Stimulated activated CD8-positive, alpha-beta memory T cell treated with anti-CD3 and anti-CD28 coated beads, Interleukin-2, amount 100 ng/mL, for 48 hours (primary cell): Measurements from ENCODE around the gene NCDN.

Experiments
- DNase-seq, 2 donors: peaks; one replicate each; pipeline ENCODE4 v3.0.0-alpha.2; 2020; ENCODE audit warnings: low read depth in 2 of 2

Gene NCDN

DNA sequence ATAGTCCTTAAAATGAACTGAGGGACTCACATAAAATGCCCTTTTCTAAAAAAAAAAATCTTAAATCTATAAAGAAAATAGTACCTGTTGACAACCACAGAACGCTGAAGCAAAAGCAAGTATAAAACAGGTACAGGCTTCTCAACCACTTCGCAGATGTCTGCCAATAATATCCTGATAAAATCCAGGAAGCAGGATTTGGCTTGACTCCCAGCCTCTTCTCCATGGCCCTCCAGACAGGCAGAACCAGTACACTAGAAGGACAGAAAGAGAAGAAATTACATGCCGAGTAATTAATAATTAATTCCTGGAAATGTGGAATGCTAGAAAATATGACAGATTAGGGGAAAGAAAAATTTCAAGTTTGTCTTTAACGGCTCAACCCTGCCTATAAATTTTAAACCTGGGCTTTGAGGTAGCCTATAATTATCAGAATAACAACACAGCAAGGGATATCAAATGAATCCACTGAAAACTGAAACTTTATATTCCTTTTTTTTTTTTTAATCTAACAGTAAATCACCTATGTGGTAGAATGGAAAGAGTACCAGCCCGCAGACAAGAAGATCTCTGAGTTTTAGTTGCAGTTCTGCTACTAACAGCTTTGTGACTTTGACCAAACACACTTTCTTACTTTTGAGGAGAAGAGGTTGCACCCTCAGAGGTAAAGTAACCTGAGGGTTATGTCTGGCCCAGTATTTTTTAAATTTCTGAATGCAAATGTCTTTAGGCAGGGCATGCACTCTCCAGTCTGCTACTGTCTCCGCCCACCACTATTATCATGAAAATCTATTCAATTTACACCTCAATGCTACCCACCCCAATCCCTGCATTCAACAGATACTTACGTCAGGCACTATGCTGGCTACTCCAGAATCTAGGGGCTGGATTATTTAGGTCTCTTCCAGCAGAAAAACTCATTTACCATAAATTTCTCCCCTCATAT lies 3.1 kb upstream of the NCDN start:
- no peak for DNase-seq

DNA sequence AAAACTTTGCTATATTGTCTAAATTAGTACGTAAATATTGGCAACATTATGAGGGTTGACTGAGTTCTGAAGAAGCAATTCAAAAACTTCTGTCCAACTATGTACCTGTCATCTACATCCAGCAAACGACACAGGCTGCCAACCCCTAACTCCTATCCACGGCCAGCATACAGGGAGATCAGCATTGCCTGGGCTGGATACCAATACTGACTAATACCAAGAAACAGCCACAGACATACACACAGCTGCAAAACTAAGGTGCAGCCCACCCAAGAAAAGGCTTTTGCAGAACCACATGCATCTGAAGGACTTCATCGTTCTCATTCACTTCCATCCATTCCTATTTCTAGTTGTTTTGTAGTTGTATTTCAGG lies 2.4 kb upstream of the NCDN start:
- DNase-seq = no peak

DNA sequence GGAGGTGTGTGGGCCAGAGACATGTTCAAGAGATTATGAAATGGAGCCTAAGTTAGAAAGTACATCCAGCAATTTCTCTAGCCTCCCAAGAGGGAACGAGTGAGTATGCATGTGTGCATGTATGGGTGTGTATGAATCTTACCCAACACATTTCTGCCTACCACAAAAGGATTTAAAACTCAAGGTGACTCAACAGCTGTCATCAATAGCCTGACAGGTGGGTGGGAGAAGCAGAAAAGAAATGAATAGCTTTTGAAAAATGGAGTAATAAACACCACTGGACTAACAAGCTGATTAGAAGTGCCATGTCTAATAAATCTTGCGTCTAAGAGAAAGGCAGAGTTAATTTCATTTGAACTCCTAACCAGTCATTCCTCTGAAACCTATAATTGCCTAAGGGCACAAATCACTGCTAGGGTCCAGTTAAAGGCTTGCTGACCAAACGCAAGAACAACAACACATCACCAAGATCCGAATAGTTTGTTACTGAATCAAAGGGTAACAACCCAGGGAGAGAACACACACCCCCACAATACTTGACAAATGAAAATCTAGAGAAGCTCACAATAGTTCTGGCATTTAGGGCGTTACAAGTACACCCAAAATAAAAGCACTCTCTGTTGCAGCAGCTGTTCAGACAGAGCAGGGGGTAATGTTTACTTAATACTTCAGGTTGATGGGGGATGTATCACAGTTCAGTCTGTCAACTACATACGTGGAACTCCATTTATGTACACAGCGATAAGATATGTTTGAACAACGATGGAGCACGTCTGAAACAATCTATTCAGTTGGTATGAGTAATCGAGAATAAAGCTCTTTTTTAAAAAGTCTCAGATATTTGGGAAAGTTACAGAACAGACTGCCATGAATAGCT lies 1.8 kb upstream of the NCDN start:
- DNase-seq = no peak

DNA sequence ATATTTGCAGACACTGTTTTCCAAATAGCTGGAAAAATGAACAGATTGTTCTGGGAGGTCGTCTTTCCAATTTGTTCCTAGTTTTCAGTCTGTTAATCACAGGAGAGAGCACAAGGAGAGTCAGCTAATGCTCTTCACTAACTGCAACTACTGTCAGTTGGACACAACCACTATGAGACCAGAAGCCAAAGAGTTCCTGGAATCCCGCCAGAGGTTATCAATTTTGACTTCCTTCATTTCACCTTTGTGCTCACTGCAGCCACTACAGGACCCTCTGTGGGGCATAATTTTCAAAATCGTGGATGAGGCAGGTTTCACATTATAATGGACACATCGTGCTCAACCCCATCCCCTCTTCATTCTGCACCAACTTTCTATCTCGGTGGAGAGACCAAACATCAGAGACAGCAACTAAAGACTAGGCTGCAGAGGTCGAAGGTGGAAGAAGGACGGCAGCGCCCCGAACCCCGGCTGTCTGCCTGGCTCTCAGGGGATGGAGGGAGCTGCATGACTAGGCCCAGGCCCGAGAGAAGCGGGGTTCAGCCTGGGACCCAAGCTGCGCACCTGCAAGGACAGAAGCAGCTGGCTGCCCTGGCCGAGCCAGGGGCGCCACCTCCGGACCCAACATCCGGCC lies 998 bp upstream of the NCDN start:
- DNase-seq = no peak

DNA sequence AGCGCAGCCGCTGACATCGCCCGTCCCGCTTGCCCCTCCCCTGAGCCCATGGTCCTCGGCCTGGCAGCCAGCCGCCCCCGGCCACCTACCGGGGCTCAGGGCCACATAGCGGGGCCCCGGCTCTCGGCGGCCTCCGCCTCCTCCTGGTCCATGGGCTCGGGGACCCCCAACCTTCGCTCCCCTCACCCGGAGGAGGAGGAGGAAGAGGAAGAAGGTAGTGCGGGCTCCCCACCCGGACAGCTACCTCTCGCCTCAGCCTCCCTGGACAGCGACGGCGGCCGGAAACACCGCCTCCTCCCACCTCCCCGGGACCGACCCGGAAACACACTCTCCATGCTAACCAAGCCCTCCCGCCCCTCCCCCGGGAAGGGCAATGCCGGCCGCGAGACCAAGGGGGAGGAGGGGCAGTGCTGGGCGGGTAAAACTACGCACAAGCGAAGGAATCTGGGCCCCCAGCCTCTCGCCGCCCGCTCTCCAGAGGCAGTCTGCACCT lies 435 bp upstream of the NCDN start, which contains the start of gene KIAA0319L:
TSS of gene KIAA0319L (minus strand) at position 286 of the 493 bp plus-strand sequence. CDS start 2,912 bp downstream, outside the sequence.
- peak in 1 of 2 donors; percentile 70 for DNase-seq

DNA sequence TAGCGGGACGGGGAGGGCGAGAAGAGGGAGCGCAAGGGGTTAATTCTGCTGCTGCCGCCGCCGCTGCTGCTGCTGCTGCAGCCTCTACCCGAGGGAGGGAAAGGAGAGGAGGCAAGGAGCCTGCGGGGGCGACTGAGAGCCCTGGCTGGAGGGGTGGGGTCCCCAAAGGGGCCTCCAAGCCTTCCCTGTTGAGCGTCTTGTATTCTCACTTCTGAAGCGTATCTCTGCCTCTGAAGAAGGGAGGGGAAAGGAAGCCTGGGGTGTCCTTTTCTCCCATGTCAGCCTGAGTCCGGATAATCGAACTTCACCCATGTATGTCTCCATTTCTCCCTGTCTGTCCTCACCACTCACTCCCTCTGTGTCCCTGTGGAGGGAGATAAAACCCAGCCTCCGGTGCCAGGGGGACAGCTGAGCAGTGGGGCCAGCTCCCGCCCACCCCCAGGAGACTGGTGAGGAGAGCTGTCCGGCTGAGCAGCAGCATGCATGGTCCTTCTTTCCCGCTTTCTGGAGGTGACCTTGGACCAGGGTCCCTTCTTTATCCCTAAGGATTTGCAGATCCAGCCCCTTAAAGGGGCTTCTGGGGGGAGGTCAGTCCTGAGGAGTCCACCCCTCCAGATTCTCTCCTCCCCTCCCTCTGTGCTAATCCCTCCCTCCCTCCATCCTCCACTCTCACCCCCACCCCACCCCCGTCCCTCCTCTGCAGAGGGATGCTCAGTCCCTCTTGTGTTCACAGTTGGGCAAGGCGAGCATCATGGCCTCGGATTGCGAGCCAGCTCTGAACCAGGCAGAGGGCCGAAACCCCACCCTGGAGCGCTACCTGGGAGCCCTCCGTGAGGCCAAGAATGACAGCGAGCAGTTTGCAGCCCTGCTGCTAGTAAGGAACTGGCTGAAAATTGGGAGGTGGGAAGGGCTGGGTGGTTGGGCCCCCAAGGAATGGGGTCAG lies 1.0 kb downstream of the NCDN start:
- no peak for DNase-seq

DNA sequence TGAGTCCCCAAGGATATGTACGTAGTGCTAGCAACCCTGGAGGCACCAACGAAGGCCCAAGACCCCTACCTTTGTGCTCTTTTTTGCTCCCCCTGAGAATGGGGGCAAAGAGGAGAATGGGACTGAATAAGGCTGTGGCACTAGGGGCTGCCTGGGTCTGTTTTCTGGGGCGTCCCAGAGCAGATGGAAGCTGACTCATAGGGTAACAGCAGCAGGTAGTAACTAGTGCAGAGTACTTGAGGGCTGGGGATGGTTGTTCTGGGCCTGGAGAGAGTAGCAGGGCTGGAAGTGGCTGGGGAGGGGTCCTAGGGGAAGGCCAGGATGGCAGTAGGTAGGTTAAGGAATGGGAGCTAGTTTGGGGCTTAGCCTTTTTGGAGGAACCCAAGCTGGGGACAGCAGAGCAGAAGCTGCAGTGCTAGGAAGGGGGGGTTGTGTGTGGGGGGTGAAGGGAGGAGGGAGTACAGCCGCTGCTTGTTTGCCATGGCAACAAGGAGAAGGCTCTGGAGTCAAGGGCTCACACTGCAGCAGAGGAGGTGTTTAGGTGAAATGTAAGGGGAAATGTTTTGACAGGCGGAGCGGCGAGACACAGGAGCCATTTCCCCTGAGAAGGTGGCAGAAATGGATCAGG lies 1.8 kb downstream of the NCDN start:
- DNase-seq = no peak

DNA sequence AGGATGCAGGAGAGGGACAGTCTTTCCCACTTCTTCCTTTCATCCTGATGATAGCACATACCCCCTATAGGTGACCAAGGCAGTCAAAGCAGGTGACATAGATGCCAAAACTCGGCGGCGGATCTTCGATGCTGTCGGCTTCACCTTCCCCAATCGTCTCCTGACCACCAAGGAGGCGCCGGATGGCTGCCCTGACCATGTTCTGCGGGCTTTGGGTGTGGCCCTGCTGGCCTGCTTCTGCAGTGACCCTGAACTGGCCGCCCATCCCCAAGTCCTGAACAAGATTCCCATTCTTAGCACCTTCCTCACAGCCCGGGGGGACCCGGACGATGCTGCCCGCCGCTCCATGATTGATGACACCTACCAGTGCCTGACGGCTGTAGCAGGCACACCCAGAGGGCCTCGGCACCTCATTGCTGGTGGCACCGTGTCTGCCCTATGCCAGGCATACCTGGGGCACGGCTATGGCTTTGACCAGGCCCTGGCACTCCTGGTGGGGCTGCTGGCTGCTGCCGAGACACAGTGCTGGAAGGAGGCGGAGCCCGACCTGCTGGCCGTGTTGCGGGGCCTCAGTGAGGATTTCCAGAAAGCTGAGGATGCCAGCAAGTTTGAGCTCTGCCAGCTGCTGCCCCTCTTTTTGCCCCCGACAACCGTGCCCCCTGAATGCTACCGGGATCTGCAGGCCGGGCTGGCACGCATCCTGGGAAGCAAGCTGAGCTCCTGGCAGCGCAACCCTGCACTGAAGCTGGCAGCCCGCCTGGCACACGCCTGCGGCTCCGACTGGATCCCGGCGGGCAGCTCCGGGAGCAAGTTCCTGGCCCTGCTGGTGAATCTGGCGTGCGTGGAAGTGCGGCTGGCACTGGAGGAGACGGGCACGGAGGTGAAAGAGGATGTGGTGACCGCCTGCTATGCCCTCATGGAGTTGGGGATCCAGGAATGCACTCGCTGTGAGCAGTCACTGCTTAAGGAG lies 2.9 kb downstream of the NCDN start:
- DNase-seq = no peak

DNA sequence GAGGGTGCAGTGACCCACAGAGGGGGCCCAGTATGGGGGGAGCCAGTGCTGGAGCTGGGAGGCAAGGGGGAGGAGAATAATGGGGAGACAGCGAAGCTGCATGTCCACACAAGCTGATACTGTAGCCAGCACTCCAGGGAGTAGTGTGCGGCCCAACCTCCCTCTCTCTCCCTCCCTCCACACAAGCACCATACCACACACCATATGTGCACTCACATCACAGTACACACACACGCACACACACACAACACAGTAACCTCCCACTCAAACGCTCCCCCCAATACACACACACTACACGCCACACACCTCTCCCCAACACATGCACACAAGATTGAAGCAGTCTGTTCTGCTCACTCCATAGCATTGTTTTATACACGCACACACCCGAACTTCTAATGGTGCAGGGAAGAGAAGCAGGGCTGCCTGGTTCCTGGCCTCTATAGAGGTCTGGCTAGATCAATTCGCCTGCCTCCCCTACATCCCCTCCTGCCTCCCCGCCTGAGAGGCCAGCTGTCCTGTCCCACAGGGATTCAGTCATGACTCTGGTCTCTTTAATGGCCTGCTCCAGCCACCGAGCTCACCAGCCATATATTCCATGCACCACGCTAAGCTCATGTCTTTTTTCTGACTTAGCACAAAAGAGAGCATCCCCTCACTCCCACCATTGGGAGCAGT lies 3.8 kb downstream of the NCDN start:
- DNase-seq = no peak

DNA sequence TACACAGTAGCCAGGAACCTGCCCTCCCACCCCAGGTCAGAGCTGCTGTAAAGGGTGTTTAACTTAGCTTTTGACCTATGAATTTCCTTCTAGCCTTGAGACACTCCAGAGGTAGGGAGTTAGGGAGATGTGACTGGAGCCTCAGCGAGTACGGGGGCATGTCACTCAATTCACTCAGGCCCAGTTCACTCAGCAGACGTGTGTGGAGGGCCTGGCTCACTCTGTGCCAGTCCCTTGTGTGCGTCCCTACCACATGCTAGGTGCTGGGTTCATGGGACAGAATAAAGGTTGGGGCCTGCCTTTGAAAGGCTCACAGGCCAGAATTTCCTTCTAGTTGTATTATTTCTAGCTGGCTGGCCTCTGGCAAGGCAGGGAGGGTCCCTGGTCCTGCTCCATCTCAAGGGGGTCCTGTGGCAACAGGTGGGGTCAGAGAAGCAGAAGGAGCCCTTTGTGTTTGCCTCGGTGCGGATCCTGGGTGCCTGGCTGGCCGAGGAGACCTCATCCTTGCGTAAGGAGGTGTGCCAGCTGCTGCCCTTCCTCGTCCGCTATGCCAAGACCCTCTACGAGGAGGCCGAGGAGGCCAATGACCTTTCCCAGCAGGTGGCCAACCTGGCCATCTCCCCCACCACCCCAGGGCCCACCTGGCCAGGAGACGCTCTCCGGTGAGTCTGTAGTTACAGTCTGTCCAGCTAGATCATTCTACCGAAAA lies 4.5 kb downstream of the NCDN start:
- no peak for DNase-seq

DNA sequence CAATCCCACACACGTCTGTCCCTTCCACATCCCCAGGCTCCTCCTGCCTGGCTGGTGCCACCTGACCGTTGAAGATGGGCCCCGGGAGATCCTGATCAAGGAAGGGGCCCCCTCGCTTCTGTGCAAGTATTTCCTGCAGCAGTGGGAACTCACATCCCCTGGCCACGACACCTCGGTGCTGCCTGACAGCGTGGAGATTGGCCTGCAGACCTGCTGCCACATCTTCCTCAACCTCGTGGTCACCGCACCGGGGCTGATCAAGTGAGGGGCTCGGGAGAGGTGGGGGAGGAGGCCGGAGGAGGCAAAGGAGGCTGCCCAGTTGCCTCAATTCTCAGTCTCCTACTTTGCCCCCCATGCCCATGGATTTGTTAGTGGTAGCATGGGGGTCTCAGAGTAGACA lies 5.6 kb downstream of the NCDN start:
- no peak for DNase-seq

DNA sequence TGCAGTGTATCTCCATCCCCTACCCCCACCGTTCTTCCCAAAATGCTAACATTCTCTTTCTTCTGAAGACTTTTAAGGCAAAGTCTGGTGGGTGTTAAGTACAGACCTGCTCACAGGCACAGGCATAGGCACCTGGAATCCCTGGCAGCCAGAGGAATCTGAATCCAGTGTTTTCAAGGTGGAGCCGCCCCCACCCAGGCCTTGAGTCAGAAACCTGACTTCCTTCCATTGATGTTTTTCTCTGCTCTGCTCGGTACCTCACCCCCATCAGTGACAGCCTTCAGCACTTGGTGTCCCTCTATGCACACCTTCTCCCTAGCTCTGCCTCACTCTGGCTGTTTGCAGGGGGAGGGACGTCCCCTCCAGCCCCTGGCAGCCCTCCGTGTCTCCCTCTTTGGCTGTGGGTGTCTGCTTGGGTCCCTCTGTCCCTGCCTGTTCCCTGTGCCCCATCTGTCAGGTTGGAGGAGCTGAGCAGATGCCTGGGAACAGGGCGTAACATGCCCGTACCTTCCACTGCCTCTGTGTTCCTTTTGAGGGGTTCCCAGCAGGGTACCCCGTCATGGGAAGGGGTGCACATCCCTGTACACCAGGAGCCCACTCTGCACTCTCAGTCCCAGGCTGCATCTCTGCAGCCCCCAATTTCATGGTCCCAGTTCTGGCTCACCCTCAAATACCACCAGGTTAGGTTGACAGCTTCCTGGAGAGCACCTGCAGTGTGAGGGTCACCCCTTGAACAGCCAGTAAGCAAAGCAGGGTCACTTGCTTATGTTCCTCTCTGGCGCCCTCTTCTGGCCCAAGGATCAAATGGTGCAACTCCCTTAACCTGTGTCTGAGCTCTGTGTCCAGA lies 6.7 kb downstream of the NCDN start:
- peak; percentile 68 to 73 for DNase-seq

DNA sequence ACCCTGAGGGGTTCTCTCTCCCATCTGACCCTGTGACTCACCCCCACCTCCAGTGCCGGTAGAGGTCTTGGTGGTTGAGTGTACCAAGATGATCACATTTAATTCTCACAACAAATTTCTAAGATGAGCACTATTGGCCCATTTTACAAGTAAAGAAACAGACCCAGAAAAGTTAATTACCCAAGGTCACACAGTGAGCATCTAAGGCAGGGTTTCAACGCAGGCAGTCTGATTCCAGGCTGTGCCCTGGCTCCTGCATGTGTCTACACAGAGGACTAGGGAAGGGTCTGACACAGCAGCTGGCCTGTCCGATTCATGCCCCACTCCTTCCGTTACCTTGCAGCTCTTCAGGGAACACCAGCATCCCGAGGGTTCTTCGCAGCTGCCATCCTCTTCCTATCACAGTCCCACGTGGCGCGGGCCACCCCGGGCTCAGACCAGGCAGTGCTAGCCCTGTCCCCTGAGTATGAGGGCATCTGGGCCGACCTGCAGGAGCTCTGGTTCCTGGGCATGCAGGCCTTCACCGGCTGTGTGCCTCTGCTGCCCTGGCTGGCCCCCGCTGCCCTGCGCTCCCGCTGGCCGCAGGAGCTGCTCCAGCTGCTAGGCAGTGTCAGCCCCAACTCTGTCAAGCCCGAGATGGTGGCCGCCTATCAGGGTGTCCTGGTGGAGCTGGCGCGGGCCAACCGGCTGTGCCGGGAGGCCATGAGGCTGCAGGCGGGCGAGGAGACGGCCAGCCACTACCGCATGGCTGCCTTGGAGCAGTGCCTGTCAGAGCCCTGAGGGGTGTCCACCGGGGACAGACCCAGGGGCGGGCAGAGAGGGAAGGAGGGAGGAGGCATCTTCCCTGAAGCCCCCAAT lies 7.5 kb downstream of the NCDN start:
- DNase-seq = no peak

DNA sequence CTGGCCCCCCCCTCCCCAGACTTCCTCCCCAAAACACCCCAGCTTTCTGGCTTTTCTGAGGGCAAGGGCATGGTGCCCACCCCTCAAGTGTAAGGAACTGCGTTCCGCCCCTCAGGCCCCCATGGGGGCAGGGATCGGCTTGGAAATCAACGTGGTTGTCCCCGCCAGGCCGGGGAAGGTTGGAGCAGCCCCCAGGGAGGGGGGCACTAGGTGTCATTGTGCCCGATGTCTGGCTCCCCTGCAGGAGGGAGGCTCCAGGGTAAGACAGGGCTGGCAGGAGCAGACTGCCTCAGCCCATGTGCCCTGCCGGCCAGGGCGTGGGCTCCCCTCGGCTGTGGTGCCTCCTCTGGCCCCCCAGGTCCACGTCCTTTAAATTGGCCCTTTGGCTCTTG lies 8.1 kb downstream of the NCDN start:
- DNase-seq = no peak

DNA sequence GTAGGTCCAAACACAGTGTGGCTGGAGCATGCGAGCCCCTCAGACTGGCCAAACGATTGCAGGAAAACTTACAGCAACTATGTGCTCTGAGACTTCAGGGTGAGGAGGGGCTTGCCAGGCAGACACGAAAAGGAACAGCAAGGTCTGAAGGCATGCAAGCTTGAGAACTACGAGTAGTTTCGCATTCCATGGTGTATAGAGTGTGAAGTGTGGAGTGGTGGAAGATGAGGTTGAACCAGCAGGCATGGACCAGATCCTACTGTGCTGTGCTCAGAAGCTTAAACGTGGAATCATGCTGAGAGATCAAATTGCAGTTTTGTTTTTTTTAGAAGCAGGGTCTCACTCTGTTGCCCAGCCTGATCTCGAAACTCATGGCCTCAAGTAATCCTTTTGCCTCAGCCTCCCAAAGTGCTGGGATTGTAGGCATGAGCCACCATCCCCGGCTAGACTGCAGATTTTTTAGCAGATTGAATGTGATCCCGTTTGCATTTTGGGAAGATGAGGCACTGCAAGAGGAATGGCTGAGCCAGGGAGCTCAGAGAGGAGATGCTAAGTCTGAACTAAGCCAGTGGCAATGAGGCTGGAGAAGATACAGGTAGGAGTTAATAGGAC lies 10.5 kb downstream of the NCDN start:
- no peak for DNase-seq

DNA sequence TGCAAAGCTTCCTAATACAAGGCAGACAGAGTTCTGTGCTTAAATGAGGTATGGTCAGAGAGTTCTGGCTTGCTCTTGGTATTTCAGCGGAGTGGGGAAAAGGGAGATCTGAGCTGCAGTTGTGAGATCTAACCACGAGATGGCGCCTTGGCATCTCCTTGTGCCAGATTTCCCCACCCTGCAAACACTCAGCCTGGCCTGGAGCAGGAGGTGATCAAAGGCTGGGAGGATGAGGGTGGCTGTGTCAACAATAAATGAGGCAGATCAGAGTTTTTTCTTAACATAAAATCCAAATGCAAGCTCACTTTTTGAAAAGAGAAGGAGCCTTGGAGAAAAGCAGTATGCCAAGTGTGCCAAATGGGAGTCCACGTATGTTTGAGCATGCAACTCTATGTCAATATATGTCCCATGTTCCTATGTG lies 11.4 kb downstream of the NCDN start:
- DNase-seq = peak in 1 of 2 donors; percentile 46
